Ishikawa (cell line): ENCODE measurements around the gene CORO1C.

ENCODE experiments used
- CEBPB ChIP-seq: IDR thresholded peaks from 2 replicates; pipeline ENCODE4 v1.6.1; 2012
- CREB1 ChIP-seq: IDR thresholded peaks from 2 replicates; pipeline ENCODE4 v1.6.1; 2012; ENCODE audit warnings: low read depth
- EGR1 ChIP-seq: IDR thresholded peaks from 2 replicates; pipeline ENCODE4 v1.6.1; 2012
- EP300 ChIP-seq: IDR thresholded peaks from 2 replicates; pipeline ENCODE4 v1.6.1; 2012; ENCODE audit warnings: borderline replicate concordance
- FOXM1 ChIP-seq: IDR thresholded peaks from 2 replicates; pipeline ENCODE4 v1.6.1; 2012; ENCODE audit warnings: low read depth, borderline replicate concordance
- NFIC ChIP-seq: IDR thresholded peaks from 2 replicates; pipeline ENCODE4 v1.6.1; 2012
- RAD21 ChIP-seq: IDR thresholded peaks from 2 replicates; pipeline ENCODE4 v1.6.1; 2012; ENCODE audit warnings: low read depth
- TAF1 ChIP-seq: IDR thresholded peaks from 2 replicates; pipeline ENCODE4 v1.6.1; 2012; ENCODE audit warnings: low read depth, mild to moderate bottlenecking
- TCF12 ChIP-seq: IDR thresholded peaks from 2 replicates; pipeline ENCODE4 v1.6.1; 2012; ENCODE audit warnings: low read depth
- TEAD4 ChIP-seq: IDR thresholded peaks from 2 replicates; pipeline ENCODE4 v1.6.1; 2012
- YY1 ChIP-seq: IDR thresholded peaks from 2 replicates; pipeline ENCODE4 v1.6.1; 2012; ENCODE audit warnings: low read depth
- ZBTB7A ChIP-seq: IDR thresholded peaks from 2 replicates; pipeline ENCODE4 v1.6.1; 2012; ENCODE audit warnings: low read depth
- TF ChIP-seq, protein P1 (sequence below): IDR thresholded peaks from 2 replicates; pipeline ENCODE4 v1.6.1; 2012
- TF ChIP-seq, protein P2 (sequence below): IDR thresholded peaks from 2 replicates; pipeline ENCODE4 v1.6.1; 2012; ENCODE audit warnings: low read depth, mild to moderate bottlenecking
- TF ChIP-seq, protein P3 (sequence below): IDR thresholded peaks from 2 replicates; pipeline ENCODE4 v1.6.1; 2012

The CORO1C gene

DNA sequence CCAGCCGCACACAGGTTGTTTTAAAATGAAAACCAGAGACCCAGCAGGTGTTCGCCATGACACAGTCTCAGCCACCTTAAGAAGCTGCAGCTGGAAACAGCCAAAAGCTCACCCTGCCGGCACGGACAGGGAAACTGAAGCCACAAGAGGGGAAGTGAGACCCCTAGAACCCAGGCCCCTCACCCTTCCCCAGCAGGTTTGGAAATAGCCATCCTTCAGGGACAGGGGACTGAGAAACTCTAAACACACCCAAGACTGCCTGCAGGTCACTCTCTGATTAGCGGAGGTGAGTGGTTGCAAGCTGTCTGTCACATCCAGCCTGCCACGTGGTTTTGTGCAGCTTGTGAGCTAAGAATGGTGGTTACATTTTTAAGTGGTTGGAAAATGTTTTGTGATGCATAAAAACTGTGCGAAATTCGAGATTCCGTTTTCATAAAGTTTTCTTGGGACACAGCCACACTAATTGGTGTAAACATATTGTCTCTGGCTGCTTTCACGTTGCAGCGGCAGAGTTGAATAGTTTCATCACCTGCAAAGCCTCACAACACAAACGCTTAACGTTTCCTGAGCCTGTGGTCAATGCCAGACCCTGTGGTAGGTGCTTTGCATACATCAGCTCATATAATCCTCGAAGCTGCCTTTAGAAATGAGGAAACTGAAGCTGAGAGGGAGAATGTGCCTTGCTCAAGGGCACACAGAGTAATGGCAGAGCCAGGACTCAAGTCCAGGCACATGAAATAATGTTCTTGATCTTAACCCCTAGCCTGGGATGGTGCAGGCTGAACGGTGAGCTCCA, 95.9 kb downstream of the CORO1C start:
- TF ChIP-seq RAD21 (no peak), YY1 (no peak)

DNA sequence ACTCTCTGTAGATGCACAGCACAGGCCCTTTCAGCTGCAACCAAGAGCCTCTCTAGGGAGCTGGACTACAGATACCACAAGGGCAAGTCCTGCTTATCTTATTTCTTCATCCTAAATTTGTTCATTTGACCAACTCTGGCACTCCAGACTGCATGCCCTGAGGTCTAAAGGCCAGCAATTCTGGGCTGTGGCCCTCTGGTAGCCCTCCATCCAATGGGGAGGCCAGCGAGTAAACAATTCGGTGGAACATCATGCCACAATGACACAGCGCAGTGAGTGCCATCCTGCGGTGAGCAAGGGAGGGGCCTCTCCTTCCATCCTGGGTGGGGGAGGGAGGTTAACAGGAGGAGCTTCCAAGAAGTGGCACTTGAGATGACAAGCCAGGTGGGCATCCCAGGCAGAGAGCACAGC, 97.0 kb downstream of the CORO1C start:
- TF ChIP-seq ZBTB7A, result no peak
- no peak for TF ChIP-seq EP300
- TF ChIP-seq TAF1, result no peak
- TF ChIP-seq NFIC, result no peak
- TF ChIP-seq CEBPB, result no peak
- no peak for TF ChIP-seq CREB1
- no peak for TF ChIP-seq TEAD4
- no peak for TF ChIP-seq FOXM1
- no peak for TF ChIP-seq TCF12
- no peak for TF ChIP-seq RAD21

DNA sequence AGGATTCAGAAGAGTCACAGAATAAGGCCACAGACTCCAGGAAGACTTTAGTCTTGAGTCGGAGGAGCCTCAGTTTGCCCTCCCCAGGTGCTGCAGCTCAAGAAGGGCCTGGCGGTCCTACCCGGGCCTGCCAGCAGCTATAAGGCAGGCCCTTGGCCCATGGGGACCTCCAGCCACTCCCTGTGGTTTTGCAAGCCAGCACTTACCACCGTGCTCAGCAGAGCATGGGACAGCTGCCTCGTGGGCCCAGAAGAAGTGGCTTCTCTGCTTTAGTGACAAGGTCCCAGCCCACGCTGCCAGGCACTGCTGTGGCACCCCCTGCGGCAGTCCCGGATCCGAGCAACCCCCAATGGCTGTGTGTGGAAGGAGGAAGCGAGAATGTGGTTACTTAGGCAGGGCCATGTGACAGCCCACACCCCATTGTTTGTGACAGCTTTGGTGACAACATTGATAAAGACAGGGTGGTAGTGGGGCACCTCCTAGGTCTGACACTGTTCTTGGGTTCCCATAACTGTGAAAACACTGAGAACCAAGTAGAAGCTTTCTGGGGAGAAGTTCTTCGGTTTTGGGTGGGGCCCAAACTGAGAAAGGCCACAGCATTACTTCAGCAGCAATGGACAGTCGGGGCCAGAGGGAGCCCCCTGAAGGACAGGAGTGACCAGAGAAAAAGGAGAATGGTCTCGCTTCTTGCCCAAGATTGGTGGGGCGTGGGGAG, 97.6 kb downstream of the CORO1C start, which contains the start of gene SELPLG:
Gene SELPLG (minus strand): TSS at position 361 of the 715 bp plus-strand sequence. CDS start 9,587 bp downstream, outside the sequence.
- TF ChIP-seq, protein P1, sequence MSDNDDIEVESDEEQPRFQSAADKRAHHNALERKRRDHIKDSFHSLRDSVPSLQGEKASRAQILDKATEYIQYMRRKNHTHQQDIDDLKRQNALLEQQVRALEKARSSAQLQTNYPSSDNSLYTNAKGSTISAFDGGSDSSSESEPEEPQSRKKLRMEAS, result 0 out of 2 replicates have a peak, but pooled peaks have one; percentile 27
- no peak for TF ChIP-seq NFIC

DNA sequence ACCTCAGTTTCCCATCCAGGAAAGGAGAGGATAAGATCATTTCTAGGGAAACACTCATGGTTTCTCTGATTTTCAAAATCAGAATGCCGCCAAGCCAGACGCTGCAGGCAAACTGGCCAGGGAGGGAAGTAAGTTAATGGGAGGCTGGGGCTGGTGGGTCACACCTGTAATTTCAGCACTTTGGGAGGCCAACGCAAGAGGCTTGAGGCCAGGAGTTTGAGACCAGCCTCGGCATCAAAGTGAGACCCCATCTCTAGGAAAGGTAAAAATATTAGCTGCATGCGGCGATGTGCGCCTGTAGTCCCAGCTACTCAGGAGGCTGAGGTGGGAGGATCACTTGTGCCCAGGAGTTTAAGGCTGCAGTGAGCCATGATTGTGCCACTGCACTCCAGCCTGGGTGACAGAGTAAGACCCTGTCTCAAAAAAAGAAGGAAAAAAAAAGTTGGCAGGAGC, 98.2 kb downstream of the CORO1C start:
- no peak for TF ChIP-seq RAD21
- no peak for TF ChIP-seq EGR1
- TF ChIP-seq, protein P2, sequence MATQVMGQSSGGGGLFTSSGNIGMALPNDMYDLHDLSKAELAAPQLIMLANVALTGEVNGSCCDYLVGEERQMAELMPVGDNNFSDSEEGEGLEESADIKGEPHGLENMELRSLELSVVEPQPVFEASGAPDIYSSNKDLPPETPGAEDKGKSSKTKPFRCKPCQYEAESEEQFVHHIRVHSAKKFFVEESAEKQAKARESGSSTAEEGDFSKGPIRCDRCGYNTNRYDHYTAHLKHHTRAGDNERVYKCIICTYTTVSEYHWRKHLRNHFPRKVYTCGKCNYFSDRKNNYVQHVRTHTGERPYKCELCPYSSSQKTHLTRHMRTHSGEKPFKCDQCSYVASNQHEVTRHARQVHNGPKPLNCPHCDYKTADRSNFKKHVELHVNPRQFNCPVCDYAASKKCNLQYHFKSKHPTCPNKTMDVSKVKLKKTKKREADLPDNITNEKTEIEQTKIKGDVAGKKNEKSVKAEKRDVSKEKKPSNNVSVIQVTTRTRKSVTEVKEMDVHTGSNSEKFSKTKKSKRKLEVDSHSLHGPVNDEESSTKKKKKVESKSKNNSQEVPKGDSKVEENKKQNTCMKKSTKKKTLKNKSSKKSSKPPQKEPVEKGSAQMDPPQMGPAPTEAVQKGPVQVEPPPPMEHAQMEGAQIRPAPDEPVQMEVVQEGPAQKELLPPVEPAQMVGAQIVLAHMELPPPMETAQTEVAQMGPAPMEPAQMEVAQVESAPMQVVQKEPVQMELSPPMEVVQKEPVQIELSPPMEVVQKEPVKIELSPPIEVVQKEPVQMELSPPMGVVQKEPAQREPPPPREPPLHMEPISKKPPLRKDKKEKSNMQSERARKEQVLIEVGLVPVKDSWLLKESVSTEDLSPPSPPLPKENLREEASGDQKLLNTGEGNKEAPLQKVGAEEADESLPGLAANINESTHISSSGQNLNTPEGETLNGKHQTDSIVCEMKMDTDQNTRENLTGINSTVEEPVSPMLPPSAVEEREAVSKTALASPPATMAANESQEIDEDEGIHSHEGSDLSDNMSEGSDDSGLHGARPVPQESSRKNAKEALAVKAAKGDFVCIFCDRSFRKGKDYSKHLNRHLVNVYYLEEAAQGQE, result no peak
- no peak for TF ChIP-seq FOXM1
- TF ChIP-seq, protein P3, sequence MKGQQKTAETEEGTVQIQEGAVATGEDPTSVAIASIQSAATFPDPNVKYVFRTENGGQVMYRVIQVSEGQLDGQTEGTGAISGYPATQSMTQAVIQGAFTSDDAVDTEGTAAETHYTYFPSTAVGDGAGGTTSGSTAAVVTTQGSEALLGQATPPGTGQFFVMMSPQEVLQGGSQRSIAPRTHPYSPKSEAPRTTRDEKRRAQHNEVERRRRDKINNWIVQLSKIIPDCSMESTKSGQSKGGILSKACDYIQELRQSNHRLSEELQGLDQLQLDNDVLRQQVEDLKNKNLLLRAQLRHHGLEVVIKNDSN, result no peak
- TF ChIP-seq, protein P1, result no peak
- no peak for TF ChIP-seq EP300
- TF ChIP-seq NFIC, result no peak
- TF ChIP-seq ZBTB7A, result no peak
- TF ChIP-seq TAF1, result no peak
- no peak for TF ChIP-seq CREB1
- no peak for TF ChIP-seq TCF12
- TF ChIP-seq CEBPB, result no peak
- no peak for TF ChIP-seq TEAD4
- no peak for TF ChIP-seq YY1

DNA sequence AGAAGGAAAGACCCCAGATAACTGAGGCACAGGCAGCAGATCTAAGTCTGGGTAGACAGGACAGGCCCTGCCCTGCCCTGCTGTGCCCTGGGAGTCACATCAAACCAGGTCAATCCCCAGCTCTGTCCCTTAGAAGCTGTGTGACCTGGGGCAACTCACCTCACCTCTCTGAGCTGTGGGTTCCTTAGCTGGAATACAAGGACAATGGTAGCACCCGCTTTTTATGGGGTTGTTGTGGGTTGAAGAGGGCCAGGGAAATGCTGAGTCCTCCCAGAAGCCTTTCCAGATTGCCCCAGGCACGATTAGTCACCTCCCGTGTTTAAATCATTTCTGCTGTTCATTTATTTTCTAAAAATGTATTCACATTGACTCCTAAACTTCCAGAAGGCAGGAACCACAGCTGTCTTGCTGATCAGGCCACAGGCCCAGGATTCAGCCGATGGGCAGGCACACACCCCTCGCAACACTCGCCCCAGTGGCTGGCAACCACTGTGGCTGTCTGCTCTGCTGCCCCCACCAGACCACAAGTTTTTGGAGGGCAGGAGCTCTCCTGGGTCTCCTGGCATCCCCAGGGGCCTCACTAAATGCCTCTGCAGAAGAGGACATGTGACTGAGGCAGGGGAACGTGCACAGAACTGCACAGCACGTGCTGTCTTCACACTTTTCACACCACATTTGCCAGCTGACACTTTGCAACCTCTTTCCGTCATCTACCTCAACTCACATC, 100.7 kb downstream of the CORO1C start:
- no peak for TF ChIP-seq CREB1
- no peak for TF ChIP-seq YY1
- TF ChIP-seq CEBPB, result no peak
- TF ChIP-seq RAD21, result no peak
- TF ChIP-seq ZBTB7A, result no peak
- TF ChIP-seq, protein P1, result no peak

DNA sequence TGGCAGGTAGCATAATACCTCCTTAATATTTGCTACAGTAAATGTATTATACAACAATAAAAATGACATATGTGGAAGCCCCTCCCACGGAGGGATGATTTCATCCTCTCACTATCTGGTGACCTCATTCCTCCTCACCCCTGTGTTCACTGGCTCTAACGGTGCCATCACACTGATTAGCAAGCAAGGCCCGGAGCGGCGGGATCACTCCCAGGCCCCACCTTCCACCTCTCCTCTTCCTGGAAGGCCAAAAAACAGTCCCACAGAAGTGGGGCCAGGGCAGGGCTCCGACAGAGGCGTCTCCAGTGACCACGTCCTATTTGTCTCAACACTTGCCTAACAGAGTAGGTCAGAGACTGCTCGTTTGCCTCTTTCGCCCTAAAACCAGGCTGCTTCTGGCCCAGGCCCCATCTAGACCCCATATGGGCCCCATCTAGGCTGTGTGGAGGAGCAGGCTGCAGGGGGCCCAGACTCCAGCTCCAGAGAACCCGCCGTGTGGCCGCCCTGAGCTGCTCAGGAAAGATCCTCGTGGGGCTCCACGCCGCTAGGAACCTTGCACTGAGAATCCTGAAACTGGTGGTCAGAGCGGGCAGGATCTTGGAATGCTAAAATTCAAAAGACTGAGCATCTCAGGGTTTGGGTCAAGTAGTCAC, 101.4 kb downstream of the CORO1C start:
- TF ChIP-seq TEAD4 (no peak), ZBTB7A (no peak), EP300 (no peak), NFIC (no peak), TCF12 (no peak), EGR1 (no peak), CREB1 (no peak), FOXM1 (no peak), TAF1 (no peak), YY1 (no peak), CEBPB (no peak), RAD21 (no peak)
- TF ChIP-seq, protein P1, result no peak
- TF ChIP-seq, protein P3, result no peak
- TF ChIP-seq, protein P2, result no peak
